A673 (cell line): ENCODE data around the gene S100Z. TPM values are rescaled to one million over a fixed set of nuclear protein-coding genes. Genes with fewer than 3 reads are reported as not detected.
"Not testable (repeated sequence)": the region's sequence is repeated elsewhere in the genome, so short reads cannot be mapped to it uniquely, and the experiment has no call there.

Experiments
- BruUV-seq: library from RNA; stranded (reverse); fragments of 400-500 nt; replicated peaks from 2 replicates; lab custom pipeline; 2021; lab: Mats Ljungman, UMichigan
- CTCF ChIA-PET: fragments of 300-600 bp; sonication (Branson Sonifier 250); formaldehyde crosslinking; loops from one replicate; lab custom pipeline; 2022; ENCODE audit warnings: antibody characterized with exemption; lab: Charles Lee
- POLR2A ChIA-PET: fragments of 300-600 bp; sonication (Branson Sonifier 250); formaldehyde crosslinking; loops from one replicate; lab custom pipeline; 2022; ENCODE audit warnings: antibody characterized with exemption; ENCODE audit not compliant: low non-redundant PET; lab: Charles Lee
- DNase-seq: peaks from one replicate; pipeline ENCODE4 v3.0.0-alpha.2; 2015; ENCODE audit warnings: low spot score
- H3K27ac ChIP-seq: fragments of 200-600 bp; sonication (generic); 2 replicates; pipeline ENCODE4 v1.5.1; 2016; ENCODE audit warnings: mixed run types, low read depth, mild to moderate bottlenecking, mixed read lengths, antibody characterized with exemption, low read length; ENCODE audit not compliant: poor library complexity, severe bottlenecking
- H3K27me3 ChIP-seq: fragments of 200-600 bp; sonication (generic); replicated peaks from 2 replicates; pipeline ENCODE4 v1.6.1; 2017; ENCODE audit warnings: mixed run types, low read depth, mild to moderate bottlenecking, mixed read lengths, antibody characterized with exemption, low read length; ENCODE audit not compliant: insufficient read depth, poor library complexity
- H3K36me3 ChIP-seq: fragments of 200-600 bp; sonication (generic); 2 replicates; pipeline ENCODE4 v1.6.1; 2016; ENCODE audit warnings: mixed run types, mild to moderate bottlenecking, mixed read lengths, antibody characterized with exemption, low read length; ENCODE audit not compliant: insufficient read depth, poor library complexity, severe bottlenecking
- H3K4me1 ChIP-seq: fragments of 200-600 bp; sonication (generic); 2 replicates; pipeline ENCODE4 v1.6.1; 2017; ENCODE audit warnings: mixed run types, mild to moderate bottlenecking, mixed read lengths, antibody characterized with exemption, low read length; ENCODE audit not compliant: insufficient read depth, poor library complexity, severe bottlenecking
- H3K4me3 ChIP-seq: fragments of 200-600 bp; sonication (generic); 2 replicates; pipeline ENCODE4 v1.5.1; 2016; ENCODE audit warnings: low read depth, mixed run types, mild to moderate bottlenecking, mixed read lengths, low read length; ENCODE audit not compliant: poor library complexity, severe bottlenecking
- H3K9me3 ChIP-seq: fragments of 200-600 bp; sonication (generic); 2 replicates; pipeline ENCODE4 v1.6.1; 2016; ENCODE audit warnings: mixed run types, low read depth, mild to moderate bottlenecking, mixed read lengths, antibody characterized with exemption, low read length; ENCODE audit not compliant: poor library complexity, severe bottlenecking
- EZH2 ChIP-seq: fragments of 200-600 bp; sonication (generic); IDR thresholded peaks from 2 replicates; pipeline ENCODE4 v1.6.1; 2017; ENCODE audit warnings: borderline replicate concordance, low read depth, mild to moderate bottlenecking, mixed read lengths, antibody characterized with exemption, low read length; ENCODE audit not compliant: poor library complexity, severe bottlenecking
- intact Hi-C: fragments of 100-400 bp; cut with micrococcal nuclease; formaldehyde crosslinking; loops from one replicate; pipeline ENCODE4 v1.10.0; 2022; ENCODE audit not compliant: unreplicated experiment
- total RNA-seq: library from RNA; stranded (reverse); gene quantifications from 2 replicates; pipeline ENCODE4 v1.2.3, GENCODE V29; 2021
- TF ChIP-seq, protein P1 (sequence below): fragments of 300-800, 200-600 bp; sonication (generic); conservative IDR thresholded peaks from 2 replicates; pipeline ENCODE4 v1.5.1; 2017; ENCODE audit warnings: low read depth, mild to moderate bottlenecking, antibody characterized with exemption, low read length, moderate library complexity, mixed read lengths

S100Z gene
- total RNA-seq, 1 experiment from 2014 or later = not detected

DNA sequence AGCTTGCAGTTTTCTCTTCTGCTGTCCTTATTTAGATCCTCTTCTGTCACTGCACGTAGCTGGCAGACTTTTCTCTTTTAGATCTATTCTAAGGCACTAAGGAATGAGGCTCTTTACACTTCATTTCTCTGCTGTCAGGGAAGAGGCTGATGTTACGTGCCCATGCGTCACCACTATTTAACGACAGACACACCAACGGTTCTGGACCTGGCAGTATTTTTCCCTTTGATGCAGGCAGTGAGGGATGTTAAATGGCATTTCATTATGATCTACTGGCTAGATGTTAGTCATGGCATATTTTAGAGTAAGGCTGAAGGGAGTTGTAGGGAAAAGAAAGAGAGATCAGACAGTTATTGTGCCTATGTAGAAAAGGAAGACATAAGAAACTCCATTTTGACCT lies 94.8 kb downstream of the S100Z start:
- BruUV-seq = no TSS peak
- no peak overlapping the region for H3K4me3 ChIP-seq
- no peak for DNase-seq
- CTCF ChIA-PET = no interaction called here
- H3K27ac ChIP-seq = no peak overlapping the region
- intact Hi-C loops = no loop called here
- no peaks in the 10 kb centered on the region for H3K27me3 ChIP-seq
- TF ChIP-seq EZH2 = no peak
- TF ChIP-seq, protein P1, sequence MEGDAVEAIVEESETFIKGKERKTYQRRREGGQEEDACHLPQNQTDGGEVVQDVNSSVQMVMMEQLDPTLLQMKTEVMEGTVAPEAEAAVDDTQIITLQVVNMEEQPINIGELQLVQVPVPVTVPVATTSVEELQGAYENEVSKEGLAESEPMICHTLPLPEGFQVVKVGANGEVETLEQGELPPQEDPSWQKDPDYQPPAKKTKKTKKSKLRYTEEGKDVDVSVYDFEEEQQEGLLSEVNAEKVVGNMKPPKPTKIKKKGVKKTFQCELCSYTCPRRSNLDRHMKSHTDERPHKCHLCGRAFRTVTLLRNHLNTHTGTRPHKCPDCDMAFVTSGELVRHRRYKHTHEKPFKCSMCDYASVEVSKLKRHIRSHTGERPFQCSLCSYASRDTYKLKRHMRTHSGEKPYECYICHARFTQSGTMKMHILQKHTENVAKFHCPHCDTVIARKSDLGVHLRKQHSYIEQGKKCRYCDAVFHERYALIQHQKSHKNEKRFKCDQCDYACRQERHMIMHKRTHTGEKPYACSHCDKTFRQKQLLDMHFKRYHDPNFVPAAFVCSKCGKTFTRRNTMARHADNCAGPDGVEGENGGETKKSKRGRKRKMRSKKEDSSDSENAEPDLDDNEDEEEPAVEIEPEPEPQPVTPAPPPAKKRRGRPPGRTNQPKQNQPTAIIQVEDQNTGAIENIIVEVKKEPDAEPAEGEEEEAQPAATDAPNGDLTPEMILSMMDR = no peak
- H3K36me3 ChIP-seq = no peaks in the 10 kb centered on the region
- no peaks in the 10 kb centered on the region for H3K4me1 ChIP-seq
- POLR2A ChIA-PET = no interaction called here
- no peaks in the 10 kb centered on the region for H3K9me3 ChIP-seq

DNA sequence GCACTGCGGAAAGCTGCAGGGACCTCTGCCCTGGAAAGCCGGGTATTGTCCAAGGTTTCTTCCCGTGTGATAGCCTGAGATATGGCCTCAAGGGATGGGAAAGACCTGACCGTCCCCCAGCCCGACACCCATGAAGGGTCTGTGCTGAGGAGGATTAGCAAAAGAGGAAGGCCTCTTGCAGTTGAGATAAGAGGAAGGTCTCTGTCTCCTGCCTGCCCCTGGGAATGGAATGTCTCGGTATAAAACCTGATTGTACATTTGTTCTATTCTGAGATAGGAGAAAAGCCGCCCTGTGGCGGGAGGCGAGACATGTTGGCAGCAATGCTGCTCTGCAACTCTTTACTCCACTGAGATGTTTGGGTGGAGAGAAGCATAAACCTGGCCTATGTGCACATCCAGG lies 95.4 kb downstream of the S100Z start:
- H3K27me3 ChIP-seq, H3K4me3 ChIP-seq, BruUV-seq, H3K9me3 ChIP-seq, H3K4me1 ChIP-seq, POLR2A ChIA-PET, H3K27ac ChIP-seq, H3K36me3 ChIP-seq, CTCF ChIA-PET, intact Hi-C loops, DNase-seq: not testable (repeated sequence)

DNA sequence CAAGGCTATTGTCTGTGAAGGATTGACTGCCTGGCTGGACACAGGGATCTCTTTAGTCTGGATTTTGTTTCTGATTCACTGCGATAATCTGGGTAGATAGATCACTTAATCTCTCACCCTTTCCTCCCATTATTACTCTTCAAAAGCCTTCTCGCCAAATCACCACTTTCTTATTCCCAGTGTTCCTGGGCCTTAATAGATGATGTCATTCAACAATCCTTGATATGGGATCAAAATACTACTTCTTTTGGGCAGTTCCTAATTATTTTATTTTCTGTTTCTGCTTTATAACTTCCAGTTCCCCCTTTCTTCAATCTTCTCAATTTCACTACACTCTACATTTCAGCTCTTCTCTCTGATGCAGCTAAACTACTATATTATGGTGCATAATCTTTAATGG lies 96.3 kb downstream of the S100Z start:
- Histone ChIP-seq H3K36me3 (no peaks in the 10 kb centered on the region), H3K27ac (no peak overlapping the region), H3K9me3 (no peaks in the 10 kb centered on the region), H3K4me3 (no peak overlapping the region), H3K4me1 (no peaks in the 10 kb centered on the region), H3K27me3 (no peaks in the 10 kb centered on the region)
- no peak for TF ChIP-seq EZH2
- TF ChIP-seq, protein P1 = no peak
- BruUV-seq = no TSS peak
- intact Hi-C loops = no loop called here
- DNase-seq = no peak
- ChIA-PET POLR2A (no interaction called here), CTCF (no interaction called here)

DNA sequence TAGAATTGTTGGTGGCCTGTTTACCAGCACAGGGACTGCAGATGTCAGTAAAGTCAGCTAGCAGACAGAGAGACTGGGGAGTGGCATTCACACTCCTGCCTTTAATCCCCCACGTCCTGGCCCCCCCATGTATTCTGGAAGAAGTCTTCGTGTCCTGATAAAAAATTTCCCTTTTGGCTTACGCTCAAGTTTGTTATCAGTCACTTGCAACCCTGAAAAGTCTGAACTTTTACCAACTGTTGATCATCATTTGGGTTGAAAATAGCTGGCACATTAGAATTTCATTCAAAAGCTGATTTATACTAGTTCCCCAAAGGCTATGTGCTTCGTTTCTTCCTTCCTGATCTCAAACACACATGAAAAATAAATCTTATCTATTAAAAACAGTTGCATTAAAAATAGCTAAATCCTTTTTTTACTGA lies 97.3 kb downstream of the S100Z start:
- intact Hi-C loops = no loop called here
- Histone ChIP-seq H3K36me3 (no peaks in the 10 kb centered on the region), H3K27ac (no peak overlapping the region), H3K4me1 (no peaks in the 10 kb centered on the region), H3K9me3 (no peaks in the 10 kb centered on the region), H3K27me3 (peaks cover 2% of the 10 kb centered on the region), H3K4me3 (no peak overlapping the region)
- no peak for DNase-seq
- CTCF ChIA-PET = no interaction called here
- no TSS peak for BruUV-seq
- TF ChIP-seq EZH2 = no peak
- TF ChIP-seq, protein P1 = no peak
- POLR2A ChIA-PET = no interaction called here
